SK-N-SH (cell line): ENCODE results near the gene BMX. TPM values are rescaled to one million over a fixed set of nuclear protein-coding genes. Genes with fewer than 3 reads are reported as not detected.

ENCODE experiments used
- CTCF ChIA-PET: fragments of 300-600, 350-600 bp; formaldehyde crosslinking; extraction: SDS; loops from one replicate; lab custom pipeline; 2021; lab: Yijun Ruan, JAX
- POLR2A ChIA-PET: fragments of 350-600 bp; sonication (Branson Sonifier 250); formaldehyde crosslinking; extraction: SDS; loops from one replicate; lab custom pipeline; 2020; ENCODE audit warnings: antibody characterized with exemption, inconsistent platforms; lab: Yijun Ruan, JAX
- DNase-seq: peaks from one replicate; pipeline ENCODE4 v3.0.0; 2012
- H2AFZ ChIP-seq: fragments of 200-600 bp; sonication (generic); 2 replicates; pipeline ENCODE4 v1.8.1; 2016; ENCODE audit warnings: antibody characterized with exemption, mild to moderate bottlenecking, low read depth
- H3F3A ChIP-seq: fragments of 200-600 bp; sonication (generic); replicated peaks from 2 replicates; pipeline ENCODE3; 2016; ENCODE audit warnings: antibody characterized with exemption, mild to moderate bottlenecking; ENCODE audit not compliant: insufficient read depth
- H3K27ac ChIP-seq, 2 experiments: fragments of 200-500 bp in 1 of 2; fragments of 200-600 bp in 1 of 2; sonication (Bioruptor generic) in 1 of 2; sonication (generic), shearing (Covaris generic) in 1 of 2; 2 replicates each; pipeline versions ENCODE4 v1.5.1 to v1.6.1; 2014 to 2016; ENCODE audit warnings: low read depth in 2 of 2, inconsistent platforms in 1 of 2, low read length in 1 of 2, mild to moderate bottlenecking in 1 of 2, mixed read lengths in 1 of 2
- H3K27me3 ChIP-seq: fragments of 200-600 bp; sonication (generic), shearing (Covaris generic); 2 replicates; pipeline ENCODE4 v1.6.1; 2016; ENCODE audit warnings: mixed run types; ENCODE audit not compliant: insufficient read depth
- H3K36me3 ChIP-seq, 2 experiments: fragments of 200-500 bp in 1 of 2; fragments of 200-600 bp in 1 of 2; sonication (Bioruptor generic) in 1 of 2; sonication (generic) in 1 of 2; replicated peaks in 1 of 2; 2 replicates each; pipeline versions ENCODE3 to v1.5.1; 2014 to 2016; ENCODE audit warnings: low read length in 1 of 2, mild to moderate bottlenecking in 1 of 2; ENCODE audit not compliant: insufficient read depth in 2 of 2, control insufficient read depth in 1 of 2
- H3K4me1 ChIP-seq, 2 experiments: fragments of 200-500 bp in 1 of 2; fragments of 200-600 bp in 1 of 2; sonication (Bioruptor generic) in 1 of 2; sonication (generic), shearing (Covaris generic) in 1 of 2; 2 replicates each; pipeline versions ENCODE4 v1.5.1 to v1.6.1; 2014 to 2016; ENCODE audit warnings: low read depth in 1 of 2, low read length in 1 of 2, mixed run types in 1 of 2; ENCODE audit not compliant: insufficient read depth in 2 of 2, control insufficient read depth in 1 of 2
- H3K4me2 ChIP-seq: fragments of 200-600 bp; sonication (generic), shearing (Covaris generic); 2 replicates; pipeline ENCODE4 v1.6.1; 2017; ENCODE audit warnings: mixed run types
- H3K4me3 ChIP-seq, 2 experiments: fragments of 200-500 bp in 1 of 2; fragments of 200-600 bp in 1 of 2; sonication (Bioruptor generic) in 1 of 2; sonication (generic), shearing (Covaris generic) in 1 of 2; 2 replicates each; pipeline versions ENCODE4 v1.5.1 to v1.8.1; 2014 to 2016; ENCODE audit warnings: low read depth in 2 of 2, inconsistent platforms in 1 of 2, low read length in 1 of 2, mild to moderate bottlenecking in 1 of 2, mixed read lengths in 1 of 2, moderate library complexity in 1 of 2
- H3K79me2 ChIP-seq: fragments of 200-600 bp; sonication (generic); 2 replicates; pipeline ENCODE4 v1.8.1; 2017; ENCODE audit warnings: mild to moderate bottlenecking; ENCODE audit not compliant: insufficient read depth
- H3K9ac ChIP-seq: fragments of 200-600 bp; sonication (generic); 2 replicates; pipeline ENCODE4 v1.6.1; 2017; ENCODE audit warnings: mixed run types
- H3K9me2 ChIP-seq: fragments of 200-600 bp; sonication (generic); 2 replicates; pipeline ENCODE4 v1.6.1; 2017; ENCODE audit warnings: mixed run types
- H3K9me3 ChIP-seq: fragments of 200-600 bp; sonication (generic); 2 replicates; pipeline ENCODE4 v1.6.1; 2017; ENCODE audit warnings: mixed run types, mild to moderate bottlenecking, moderate library complexity
- H4K20me1 ChIP-seq: fragments of 200-600 bp; sonication (generic); 2 replicates; pipeline ENCODE4 v1.6.1; 2017; ENCODE audit warnings: mild to moderate bottlenecking, mixed run types; ENCODE audit not compliant: insufficient read depth
- CHD2 ChIP-seq: fragments of 150-350 bp; IDR thresholded peaks from 2 replicates; pipeline ENCODE4 v1.6.1; 2018; ENCODE audit warnings: low read length; ENCODE audit not compliant: partially characterized antibody
- CTCF ChIP-seq: fragments of 200-600 bp; sonication (generic); IDR thresholded peaks from 2 replicates; pipeline ENCODE4 v1.6.1; 2017; ENCODE audit warnings: antibody characterized with exemption, mild to moderate bottlenecking, moderate library complexity
- EZH2phosphoT487 ChIP-seq: fragments of 200-600 bp; sonication (generic); IDR thresholded peaks from 2 replicates; pipeline ENCODE4 v1.6.1; 2017; ENCODE audit warnings: low read depth, mixed run types, mild to moderate bottlenecking, antibody characterized with exemption, moderate library complexity, borderline replicate concordance
- FOXJ3 ChIP-seq: sonication (generic); formaldehyde crosslinking; IDR thresholded peaks from 2 replicates; pipeline ENCODE4 v1.5.1; 2020; ENCODE audit warnings: mild to moderate bottlenecking, missing genetic modification reagents
- FOXM1 ChIP-seq: IDR thresholded peaks from 2 replicates; pipeline ENCODE4 v1.4.0; 2012; ENCODE audit warnings: low read depth, mild to moderate bottlenecking
- GABPA ChIP-seq: IDR thresholded peaks from 2 replicates; pipeline ENCODE4 v1.4.0; 2012; ENCODE audit warnings: low read depth, mild to moderate bottlenecking
- JUND ChIP-seq: IDR thresholded peaks from 2 replicates; pipeline ENCODE4 v1.4.0; 2012
- MXI1 ChIP-seq: IDR thresholded peaks from 2 replicates; pipeline ENCODE4 v1.6.1; 2012; ENCODE audit warnings: mild to moderate bottlenecking, low read depth, low read length, improper control_type of control experiment
- NRF1 ChIP-seq: IDR thresholded peaks from 2 replicates; pipeline ENCODE4 v1.6.1; 2012; ENCODE audit warnings: low read depth, mild to moderate bottlenecking, low read length
- PBX3 ChIP-seq: IDR thresholded peaks from 2 replicates; pipeline ENCODE4; 2012
- POLR2AphosphoS5 ChIP-seq: IDR thresholded peaks from 2 replicates; pipeline ENCODE4 v1.6.1; 2012; ENCODE audit warnings: low read depth, low read length
- RCOR1 ChIP-seq: fragments of 150-350 bp; IDR thresholded peaks from 2 replicates; pipeline ENCODE4 v1.6.1; 2017; ENCODE audit warnings: antibody characterized with exemption, low read length
- REST ChIP-seq: IDR thresholded peaks from 2 replicates; pipeline ENCODE4 v1.6.1; 2012; ENCODE audit warnings: mild to moderate bottlenecking, low read depth, low read length, moderate library complexity
- RFX5 ChIP-seq: IDR thresholded peaks from 2 replicates; pipeline ENCODE4 v1.6.1; 2012; ENCODE audit warnings: mild to moderate bottlenecking, improper control_type of control experiment, low read length
- RXRA ChIP-seq: IDR thresholded peaks from 2 replicates; pipeline ENCODE4 v1.4.0; 2012; ENCODE audit warnings: low read depth, mild to moderate bottlenecking, borderline replicate concordance
- TCF12 ChIP-seq: IDR thresholded peaks from 2 replicates; pipeline ENCODE4 v1.4.0; 2012
- TEAD4 ChIP-seq: IDR thresholded peaks from 2 replicates; pipeline ENCODE4 v1.4.0; 2012; ENCODE audit warnings: mild to moderate bottlenecking, borderline replicate concordance; ENCODE audit not compliant: insufficient read depth
- USF1 ChIP-seq: IDR thresholded peaks from 2 replicates; pipeline ENCODE4 v1.4.0; 2012; ENCODE audit warnings: low read depth, borderline replicate concordance
- USF2 ChIP-seq: fragments of 150-350 bp; IDR thresholded peaks from 2 replicates; pipeline ENCODE4 v1.6.1; 2017; ENCODE audit warnings: antibody characterized with exemption, low read length, low read depth, borderline replicate concordance
- WGBS: methylation state at CpG from one replicate; pipeline ENCODE4 v1.1.6; 2017; ENCODE audit warnings: low lambda C conversion rate; 5-methylcytosine and 5-hydroxymethylcytosine counted together
- polyA plus RNA-seq, 3 experiments: library from polyadenylated mRNA; depleted of rRNA; stranded (reverse); fragments of >200 nt; gene quantifications; 2 replicates each; pipeline ENCODE4 v1.2.3, GENCODE V29; 2012

Gene BMX
- polyA plus RNA-seq, 1 of the 3 experiments (the other 2 are of a cell fraction) = not detected

- Histone ChIP-seq H3K4me1 (no peaks in the 10 kb centered on the region), H3F3A (no peaks in the 10 kb centered on the region), H3K9me2 (no peaks in the 10 kb centered on the region), H4K20me1 (no peaks in the 10 kb centered on the region), H3K27me3 (no peaks in the 10 kb centered on the region; the same call in 1 of the 2 replicates), H3K79me2 (no peaks in the 10 kb centered on the region), H3K27ac (no peak overlapping the region), H2AFZ (no peak overlapping the region), H3K4me3 (no peak overlapping the region), H3K9me3 (no peaks in the 10 kb centered on the region), H3K4me2 (no peak overlapping the region), H3K36me3 (no peaks in the 10 kb centered on the region), H3K9ac (no peak overlapping the region)
- DNase-seq = no peak
- no peak for TF ChIP-seq FOXM1
- TF ChIP-seq RFX5 = no peak
- no peak for TF ChIP-seq GABPA
- TF ChIP-seq JUND = no peak
- no peak for TF ChIP-seq USF2
- no peak for TF ChIP-seq MXI1
- no peak for TF ChIP-seq CTCF
- no peak for TF ChIP-seq FOXJ3 (CRISPR knock-in tag)
- no peak for TF ChIP-seq RXRA
- CTCF ChIA-PET = no interaction called here
- POLR2A ChIA-PET = no interaction called here
Measured at GRCh38 chrX:15600049-15600448, 99.4 kb downstream of the BMX start.

GRCh38 chrX:15600745-15601144 is 100.1 kb downstream of the BMX start, which contains the start of gene ACE2:
TSS of gene ACE2 (minus strand) at chrX:15600960. CDS start at chrX:15600911, 49 bp downstream.
- Histone ChIP-seq H3K9me3 (no peaks in the 10 kb centered on the region), H3K4me2 (no peak within 1 kb of the TSS), H3K36me3 (no peaks in the 10 kb centered on the region), H3K79me2 (no peaks in the 10 kb centered on the region), H3K9ac (no peak within 1 kb of the TSS), H3K9me2 (no peaks in the 10 kb centered on the region), H3F3A (no peaks in the 10 kb centered on the region), H3K27ac (no peak within 1 kb of the TSS), H3K4me1 (no peaks in the 10 kb centered on the region), H3K27me3 (no peaks in the 10 kb centered on the region; the same call in 1 of the 2 replicates), H4K20me1 (no peaks in the 10 kb centered on the region), H3K4me3 (no peak within 1 kb of the TSS), H2AFZ (no peak within 1 kb of the TSS)
- WGBS = 27% methylated on average over 4 of the region's 4 CpGs
- DNase-seq = no peak
- ChIA-PET POLR2A (no interaction called here), CTCF (no interaction called here)
- TF ChIP-seq USF1 = no peak
- no peak for TF ChIP-seq TEAD4
- no peak for TF ChIP-seq NRF1
- no peak for TF ChIP-seq REST
- TF ChIP-seq EZH2phosphoT487 = no peak
- TF ChIP-seq RXRA = no peak
- TF ChIP-seq POLR2AphosphoS5 = no peak
- TF ChIP-seq FOXM1 = no peak
- TF ChIP-seq JUND = no peak
- no peak for TF ChIP-seq TCF12
- TF ChIP-seq USF2 = no peak
- no peak for TF ChIP-seq RCOR1
- no peak for TF ChIP-seq PBX3
- TF ChIP-seq GABPA = no peak
- TF ChIP-seq CHD2 = no peak
